ENCODE results near the gene CNMD. TPM values are rescaled to one million over a fixed set of nuclear protein-coding genes. Genes with fewer than 3 reads are reported as not detected.
A peak's percentile ranks its signal among the peaks of the same experiment; 100 is the strongest.

Gene CNMD
- total RNA-seq, 1 experiment from 2014 or later, result 2.6 TPM

GRCh38 chr13:52677823-52678222 is 61.8 kb downstream of the CNMD start:
- peaks cover 5% of the 10 kb centered on the region for H3K4me1 ChIP-seq (ENCODE audit: insufficient read depth, low read length, poor library complexity, severe bottlenecking)
- ChIA-PET CTCF (no interaction called here), POLR2A (ENCODE audit: low non-redundant PET) (no interaction called here)
- no peaks in the 10 kb centered on the region for H3K9me3 ChIP-seq (ENCODE audit: low read depth, low read length, poor library complexity, severe bottlenecking)
- intact Hi-C loops (cut with micrococcal nuclease; ENCODE audit: unreplicated experiment), result no loop called here
- BruUV-seq (replicated peaks), result no TSS peak
- no peak for TF ChIP-seq CTCF (conservative IDR thresholded peaks at IDR 0.05; ENCODE audit: low read depth, low read length)
- TF ChIP-seq EZH2 (IDR thresholded peaks at IDR 0.05; ENCODE audit: borderline replicate concordance, low read depth, low read length, poor library complexity, severe bottlenecking), result no peak
- no peak for DNase-seq (ENCODE audit: low spot score)
- peak overlapping the region; percentile 2 for H3K27ac ChIP-seq (ENCODE audit: low read depth, low read length, poor library complexity, severe bottlenecking)
- H3K36me3 ChIP-seq (ENCODE audit: insufficient read depth, low read length, poor library complexity, severe bottlenecking), result peaks cover 51% of the 10 kb centered on the region
- H3K27me3 ChIP-seq (replicated peaks; ENCODE audit: insufficient read depth, low read depth, low read length, poor library complexity), result no peaks in the 10 kb centered on the region
- H3K4me3 ChIP-seq (ENCODE audit: low read depth, low read length, poor library complexity, severe bottlenecking), result no peak overlapping the region

- no peaks in the 10 kb centered on the region for H3K9me3 ChIP-seq (ENCODE audit: low read depth, low read length, poor library complexity, severe bottlenecking)
- intact Hi-C loops (cut with micrococcal nuclease; ENCODE audit: unreplicated experiment), result loop anchor here (5.0 kb wide), 1 partner anchor 134 kb away; no protein-coding TSS in a partner anchor
- CTCF ChIA-PET, result no interaction called here
- TF ChIP-seq EZH2 (IDR thresholded peaks at IDR 0.05; ENCODE audit: borderline replicate concordance, low read depth, low read length, poor library complexity, severe bottlenecking) (no peak), CTCF (conservative IDR thresholded peaks at IDR 0.05; ENCODE audit: low read depth, low read length) (no peak)
- no TSS peak for BruUV-seq (replicated peaks)
- H3K4me1 ChIP-seq (ENCODE audit: insufficient read depth, low read length, poor library complexity, severe bottlenecking), result peaks cover 7% of the 10 kb centered on the region
- peaks cover 23% of the 10 kb centered on the region for H3K36me3 ChIP-seq (ENCODE audit: insufficient read depth, low read length, poor library complexity, severe bottlenecking)
- POLR2A ChIA-PET (ENCODE audit: low non-redundant PET), result interaction anchor here (0.6 kb wide), 1 partner anchor 127 kb away, joined by 8 read pairs; no protein-coding TSS in a partner anchor
- no peaks in the 10 kb centered on the region for H3K27me3 ChIP-seq (replicated peaks; ENCODE audit: insufficient read depth, low read depth, low read length, poor library complexity)
- no peak for DNase-seq (ENCODE audit: low spot score)
- no peak overlapping the region for H3K27ac ChIP-seq (ENCODE audit: low read depth, low read length, poor library complexity, severe bottlenecking)
- no peak overlapping the region for H3K4me3 ChIP-seq (ENCODE audit: low read depth, low read length, poor library complexity, severe bottlenecking)
Measured at GRCh38 chr13:52673465-52673864, 66.2 kb downstream of the CNMD start.

GRCh38 chr13:52670726-52671125 is 68.9 kb downstream of the CNMD start:
- peaks cover 11% of the 10 kb centered on the region for H3K4me1 ChIP-seq (ENCODE audit: insufficient read depth, low read length, poor library complexity, severe bottlenecking)
- peaks cover 33% of the 10 kb centered on the region for H3K36me3 ChIP-seq (ENCODE audit: insufficient read depth, low read length, poor library complexity, severe bottlenecking)
- intact Hi-C loops (cut with micrococcal nuclease; ENCODE audit: unreplicated experiment), result loop anchor here (5.0 kb wide), 1 partner anchor 137 kb away; no protein-coding TSS in a partner anchor
- no peaks in the 10 kb centered on the region for H3K9me3 ChIP-seq (ENCODE audit: low read depth, low read length, poor library complexity, severe bottlenecking)
- no peaks in the 10 kb centered on the region for H3K27me3 ChIP-seq (replicated peaks; ENCODE audit: insufficient read depth, low read depth, low read length, poor library complexity)
- no TSS peak for BruUV-seq (replicated peaks)
- TF ChIP-seq CTCF (conservative IDR thresholded peaks at IDR 0.05; ENCODE audit: low read depth, low read length), result no peak
- TF ChIP-seq EZH2 (IDR thresholded peaks at IDR 0.05; ENCODE audit: borderline replicate concordance, low read depth, low read length, poor library complexity, severe bottlenecking), result no peak
- no peak for DNase-seq (ENCODE audit: low spot score)
- POLR2A ChIA-PET (ENCODE audit: low non-redundant PET), result no interaction called here
- H3K4me3 ChIP-seq (ENCODE audit: low read depth, low read length, poor library complexity, severe bottlenecking), result no peak overlapping the region
- CTCF ChIA-PET, result no interaction called here
- H3K27ac ChIP-seq (ENCODE audit: low read depth, low read length, poor library complexity, severe bottlenecking), result no peak overlapping the region
